RWPE2 (cell line): ENCODE measurements around the gene ACOT7.

Experiments used
- ATAC-seq: fragments of 200-7000 bp; cut with Tn5 transposase; 3 replicates; pipeline ENCODE4 v1.9.1; 2021; ENCODE audit warnings: low read depth
- DNase-seq: peaks from one replicate; pipeline ENCODE4 v3.0.0-alpha.2; 2020; ENCODE audit warnings: low spot score
- H3K27ac ChIP-seq: fragments of 450-650 bp; 2 replicates; pipeline ENCODE4 v1.5.1; 2017; ENCODE audit warnings: mild to moderate bottlenecking; ENCODE audit not compliant: poor library complexity, severe bottlenecking
- H3K27me3 ChIP-seq: fragments of 250-450 bp; sonication (Bioruptor Pico); 2 replicates; pipeline ENCODE4 v1.5.1; 2021; ENCODE audit warnings: mild to moderate bottlenecking, moderate library complexity; ENCODE audit not compliant: insufficient read depth, poor library complexity, severe bottlenecking
- H3K36me3 ChIP-seq: fragments of 250-450 bp; sonication (Bioruptor Pico); 2 replicates; pipeline ENCODE4 v1.5.1; 2020; ENCODE audit warnings: low read depth, mild to moderate bottlenecking, moderate library complexity
- H3K4me1 ChIP-seq: fragments of 250-450 bp; sonication (Bioruptor Pico); 2 replicates; pipeline ENCODE4 v1.5.1; 2021; ENCODE audit warnings: mild to moderate bottlenecking, moderate library complexity; ENCODE audit not compliant: insufficient read depth, poor library complexity, severe bottlenecking
- H3K4me3 ChIP-seq: fragments of 250-450 bp; sonication (Bioruptor Pico); 2 replicates; pipeline ENCODE4 v1.5.1; 2021; ENCODE audit warnings: mild to moderate bottlenecking, moderate library complexity; ENCODE audit not compliant: severe bottlenecking
- H3K9me3 ChIP-seq: fragments of 250-450 bp; sonication (Bioruptor Pico); 2 replicates; pipeline ENCODE4 v1.5.1; 2021; ENCODE audit warnings: mild to moderate bottlenecking, moderate library complexity; ENCODE audit not compliant: severe bottlenecking
- CTCF ChIP-seq: fragments of 450-650 bp; IDR thresholded peaks from one replicate; pipeline ENCODE4 v1.5.1; 2017; ENCODE audit warnings: mild to moderate bottlenecking, moderate library complexity; ENCODE audit not compliant: poor library complexity, severe bottlenecking

ACOT7 gene

GRCh38 chr1:6332821-6333220 lies 60.7 kb downstream of the ACOT7 start:
- Histone ChIP-seq H3K4me1 (no peaks in the 10 kb centered on the region), H3K4me3 (no peak overlapping the region), H3K9me3 (no peaks in the 10 kb centered on the region), H3K27me3 (no peaks in the 10 kb centered on the region), H3K36me3 (peaks cover 37% of the 10 kb centered on the region), H3K27ac (no peak overlapping the region)
- ATAC-seq: no peak
- no peak for TF ChIP-seq CTCF
- no peak for DNase-seq

GRCh38 chr1:6331543-6332273 lies 61.9 kb downstream of the ACOT7 start:
- H3K36me3 ChIP-seq: peaks cover 40% of the 10 kb centered on the region
- no peak overlapping the region for H3K4me3 ChIP-seq
- ATAC-seq (no peak), DNase-seq (no peak)
- H3K27ac ChIP-seq: no peak overlapping the region
- no peaks in the 10 kb centered on the region for H3K4me1 ChIP-seq
- H3K27me3 ChIP-seq: no peaks in the 10 kb centered on the region
- TF ChIP-seq CTCF: no peak
- H3K9me3 ChIP-seq: no peaks in the 10 kb centered on the region

- H3K4me1 ChIP-seq: peaks cover 5% of the 10 kb centered on the region
- H3K27ac ChIP-seq: no peak overlapping the region
- H3K36me3 ChIP-seq: peaks cover 49% of the 10 kb centered on the region
- H3K4me3 ChIP-seq: no peak overlapping the region
- no peak for ATAC-seq
- no peaks in the 10 kb centered on the region for H3K9me3 ChIP-seq
- no peak for TF ChIP-seq CTCF
- H3K27me3 ChIP-seq: no peaks in the 10 kb centered on the region
- no peak for DNase-seq
These were observed 63.1 kb downstream of the ACOT7 start for GRCh38 chr1:6330410-6330911.

GRCh38 chr1:6329851-6330250 lies 63.7 kb downstream of the ACOT7 start:
- DNase-seq: no peak
- Histone ChIP-seq H3K36me3 (peaks cover 52% of the 10 kb centered on the region), H3K4me1 (peaks cover 11% of the 10 kb centered on the region), H3K4me3 (no peak overlapping the region), H3K9me3 (no peaks in the 10 kb centered on the region), H3K27me3 (no peaks in the 10 kb centered on the region), H3K27ac (no peak overlapping the region)
- no peak for TF ChIP-seq CTCF
- ATAC-seq: no peak

- ATAC-seq: no peak
- no peak for DNase-seq
- Histone ChIP-seq H3K9me3 (no peaks in the 10 kb centered on the region), H3K36me3 (peaks cover 56% of the 10 kb centered on the region), H3K27ac (no peak overlapping the region), H3K27me3 (no peaks in the 10 kb centered on the region), H3K4me3 (no peak overlapping the region), H3K4me1 (peaks cover 11% of the 10 kb centered on the region)
- no peak for TF ChIP-seq CTCF
These were observed 64.2 kb downstream of the ACOT7 start for GRCh38 chr1:6329396-6329795.
